ENCODE measurements around the gene HOXD3. TPM values are rescaled to one million over a fixed set of nuclear protein-coding genes. Genes with fewer than 3 reads are reported as not detected.

Gene HOXD3
- total RNA-seq, 4 donors from 2014 or later, result 0.86 to 2.1 (median 1.4) TPM

GRCh38 chr2:176172007-176172894, 15.1 kb downstream of the HOXD3 start:
- peaks cover 0 to 27% (median 19%) of the 10 kb centered on the region in 4 donors for H3K4me1 ChIP-seq
- WGBS, result 28% methylated on average over 14 of the region's 60 CpGs
- TF ChIP-seq, protein P1, sequence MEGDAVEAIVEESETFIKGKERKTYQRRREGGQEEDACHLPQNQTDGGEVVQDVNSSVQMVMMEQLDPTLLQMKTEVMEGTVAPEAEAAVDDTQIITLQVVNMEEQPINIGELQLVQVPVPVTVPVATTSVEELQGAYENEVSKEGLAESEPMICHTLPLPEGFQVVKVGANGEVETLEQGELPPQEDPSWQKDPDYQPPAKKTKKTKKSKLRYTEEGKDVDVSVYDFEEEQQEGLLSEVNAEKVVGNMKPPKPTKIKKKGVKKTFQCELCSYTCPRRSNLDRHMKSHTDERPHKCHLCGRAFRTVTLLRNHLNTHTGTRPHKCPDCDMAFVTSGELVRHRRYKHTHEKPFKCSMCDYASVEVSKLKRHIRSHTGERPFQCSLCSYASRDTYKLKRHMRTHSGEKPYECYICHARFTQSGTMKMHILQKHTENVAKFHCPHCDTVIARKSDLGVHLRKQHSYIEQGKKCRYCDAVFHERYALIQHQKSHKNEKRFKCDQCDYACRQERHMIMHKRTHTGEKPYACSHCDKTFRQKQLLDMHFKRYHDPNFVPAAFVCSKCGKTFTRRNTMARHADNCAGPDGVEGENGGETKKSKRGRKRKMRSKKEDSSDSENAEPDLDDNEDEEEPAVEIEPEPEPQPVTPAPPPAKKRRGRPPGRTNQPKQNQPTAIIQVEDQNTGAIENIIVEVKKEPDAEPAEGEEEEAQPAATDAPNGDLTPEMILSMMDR (IDR thresholded peaks at IDR 0.05), result no peak
- TF ChIP-seq POLR2A (IDR thresholded peaks at IDR 0.05; ENCODE audit: low read depth) (no peak), POLR2AphosphoS5 (IDR thresholded peaks at IDR 0.05) (no peak), EP300 (IDR thresholded peaks at IDR 0.05) (no peak)
- no peaks in the 10 kb centered on the region for H3K36me3 ChIP-seq
- H3K27me3 ChIP-seq, result peaks cover 0 to 100% (median 59%) of the 10 kb centered on the region in 4 donors
- DNase-seq (ENCODE audit: extremely low spot score), result no peak
- intact Hi-C loops (cut with DNase I), result no loop called here
- H3K9me3 ChIP-seq, result no peaks in the 10 kb centered on the region
- peak overlapping the region in 2 of 4 donors; percentile 5 to 9 for H3K4me3 ChIP-seq
- no peak overlapping the region for H3K27ac ChIP-seq (replicated peaks in 1 of 4)

DNA sequence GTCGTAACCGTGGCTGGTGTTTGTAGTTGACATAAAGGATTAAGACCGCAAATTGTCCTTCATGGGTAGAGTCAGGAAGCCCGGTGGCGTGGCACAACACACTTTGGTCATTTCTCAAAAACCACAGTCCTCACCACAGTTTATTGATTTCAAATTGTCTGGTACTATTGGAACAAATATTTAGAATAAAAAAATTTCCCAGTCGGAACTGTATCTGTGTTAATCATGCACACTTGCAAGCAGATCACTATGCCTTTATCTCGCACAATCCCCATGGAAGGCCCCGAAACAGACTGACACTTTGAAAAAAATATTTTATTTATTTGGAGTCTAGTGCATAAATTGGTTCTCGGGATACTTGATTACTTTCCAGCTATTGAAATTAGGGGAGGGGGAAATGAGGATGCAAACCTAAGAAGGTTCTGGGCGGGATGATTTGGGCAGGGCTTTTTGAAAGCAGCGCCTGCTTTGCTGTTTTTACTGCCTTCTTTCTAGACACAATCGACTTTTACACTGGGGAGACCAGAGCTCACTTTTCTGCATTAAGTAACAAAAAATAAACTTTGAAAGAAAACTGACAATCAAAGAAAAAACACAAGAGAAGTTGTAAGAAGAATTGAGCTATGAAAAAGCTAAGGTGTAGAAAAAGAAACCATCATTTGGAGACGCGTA, 15.9 kb downstream of the HOXD3 start:
- no peak for DNase-seq (ENCODE audit: extremely low spot score)
- peaks cover 2 to 31% (median 25%) of the 10 kb centered on the region in 4 donors for H3K4me1 ChIP-seq
- intact Hi-C loops (cut with DNase I), result no loop called here
- no peaks in the 10 kb centered on the region for H3K36me3 ChIP-seq
- H3K27me3 ChIP-seq, result peaks cover 0 to 100% (median 66%) of the 10 kb centered on the region in 4 donors
- no peak for TF ChIP-seq POLR2AphosphoS5 (IDR thresholded peaks at IDR 0.05)
- H3K27ac ChIP-seq (replicated peaks in 1 of 4), result no peak overlapping the region
- H3K4me3 ChIP-seq, result no peak overlapping the region
- H3K9me3 ChIP-seq, result no peaks in the 10 kb centered on the region
- WGBS, result 42% methylated on average over 14 of the region's 14 CpGs

GRCh38 chr2:176173567-176174381, 16.7 kb downstream of the HOXD3 start:
- Histone ChIP-seq H3K27ac (replicated peaks in 1 of 4) (no peak overlapping the region), H3K36me3 (no peaks in the 10 kb centered on the region), H3K4me3 (no peak overlapping the region), H3K9me3 (no peaks in the 10 kb centered on the region), H3K27me3 (peaks cover 0 to 100% (median 72%) of the 10 kb centered on the region in 4 donors), H3K4me1 (peaks cover 6 to 39% (median 31%) of the 10 kb centered on the region in 4 donors)
- intact Hi-C loops (cut with DNase I), result no loop called here
- DNase-seq (ENCODE audit: extremely low spot score), result no peak
- TF ChIP-seq POLR2AphosphoS5 (IDR thresholded peaks at IDR 0.05) (no peak), POLR2A (IDR thresholded peaks at IDR 0.05; ENCODE audit: low read depth) (no peak), EP300 (IDR thresholded peaks at IDR 0.05) (no peak)
- TF ChIP-seq, protein P1 (IDR thresholded peaks at IDR 0.05), result no peak
- 31% methylated on average over 7 of the region's 7 CpGs for WGBS

- Histone ChIP-seq H3K27me3 (peaks cover 0 to 100% (median 68%) of the 10 kb centered on the region in 4 donors), H3K27ac (replicated peaks in 1 of 4) (no peak overlapping the region), H3K9me3 (no peaks in the 10 kb centered on the region), H3K4me1 (peaks cover 6 to 39% (median 31%) of the 10 kb centered on the region in 4 donors), H3K36me3 (no peaks in the 10 kb centered on the region), H3K4me3 (peak overlapping the region in 3 of 4 donors; percentile 8 to 12 (median 9))
- no peak for DNase-seq (ENCODE audit: extremely low spot score)
- no peak for TF ChIP-seq POLR2AphosphoS5 (IDR thresholded peaks at IDR 0.05)
- TF ChIP-seq EP300 (IDR thresholded peaks at IDR 0.05), result no peak
- no peak for TF ChIP-seq POLR2A (IDR thresholded peaks at IDR 0.05; ENCODE audit: low read depth)
- TF ChIP-seq, protein P1 (IDR thresholded peaks at IDR 0.05), result no peak
- intact Hi-C loops (cut with DNase I), result no loop called here
- 26% methylated on average over 9 of the region's 14 CpGs for WGBS
Measured at GRCh38 chr2:176174382-176174823, 17.3 kb downstream of the HOXD3 start.
